ENCODE results near the gene TMEM132D. TPM values are rescaled to one million over a fixed set of nuclear protein-coding genes. Genes with fewer than 3 reads are reported as not detected.

TMEM132D gene
- total and polyA plus RNA-seq, 2 of the 4 experiments (the other 2 are of a cell fraction), result not detected

GRCh38 chr12:129811963-129812362 is 91.9 kb downstream of the TMEM132D start:
- Histone ChIP-seq H3K14ac (replicated peaks; ENCODE audit: low read depth, low read length) (no peak overlapping the region), H3K9me1 (ENCODE audit: insufficient read depth, low read length) (no peaks in the 10 kb centered on the region), H4K8ac (ENCODE audit: low read depth in 2 of 2, low read length in 2 of 2) (no peak overlapping the region), H4K5ac (ENCODE audit: low read depth, low read length) (no peak overlapping the region), H3K4me3 (ENCODE audit: insufficient read depth, low read depth, low read length) (no peak overlapping the region), H2BK20ac (ENCODE audit: low read depth, low read length) (no peak overlapping the region), H3K4me2 (ENCODE audit: low read depth, low read length) (no peak overlapping the region), H3K4me1 (ENCODE audit: control insufficient read depth, insufficient read depth, low read length) (no peaks in the 10 kb centered on the region), H4K20me1 (ENCODE audit: insufficient read depth, low read length) (no peaks in the 10 kb centered on the region), H4K91ac (ENCODE audit: insufficient read depth, low read depth, low read length) (no peak overlapping the region), H3K9ac (ENCODE audit: low read depth, low read length) (no peak overlapping the region), H3K23ac (ENCODE audit: low read depth, low read length) (no peak overlapping the region), H2BK120ac (ENCODE audit: low read depth, low read length) (no peak overlapping the region), H3K27ac (ENCODE audit: insufficient read depth, low read length) (no peak overlapping the region), H2AK5ac (ENCODE audit: low read depth, low read length) (no peak overlapping the region), H3K36me3 (ENCODE audit: control insufficient read depth, insufficient read depth, low read length) (no peaks in the 10 kb centered on the region), H2AFZ (replicated peaks; ENCODE audit: low read length, poor library complexity) (no peak overlapping the region), H2AK9ac (replicated peaks; ENCODE audit: low read depth, low read length, poor library complexity) (no peak overlapping the region), H3K27me3 (ENCODE audit: control insufficient read depth, insufficient read depth, low read length) (no peaks in the 10 kb centered on the region), H2BK5ac (ENCODE audit: low read depth, low read length, poor library complexity, severe bottlenecking) (no peak overlapping the region), H3K4ac (ENCODE audit: low read depth, low read length) (no peak overlapping the region), H2BK15ac (ENCODE audit: low read depth, low read length) (no peak overlapping the region), H3K56ac (ENCODE audit: extremely low read depth, insufficient read depth, low read length) (no peak overlapping the region), H3K9me3 (ENCODE audit: control insufficient read depth, insufficient read depth, low read length) (peaks cover 23% of the 10 kb centered on the region), H3K18ac (ENCODE audit: low read depth, low read length) (no peak overlapping the region), H3K79me1 (ENCODE audit: low read depth in 1 of 2, low read length in 2 of 2) (no peaks in the 10 kb centered on the region)
- in situ Hi-C loops (cut with MboI; ENCODE audit: low sequenced_read_pairs) (no loop called here), intact Hi-C loops (cut with micrococcal nuclease) (no loop called here), dilution Hi-C loops (cut with HindIII; ENCODE audit: low sequenced_read_pairs, unreplicated experiment) (no loop called here)
- no peak for ATAC-seq (ENCODE audit: low read depth)
- POLR2A ChIA-PET (ENCODE audit: unreplicated experiment), result no interaction called here
- 55 to 80% methylated on average over 1 to 2 of the region's 7 CpGs for WGBS, 2 experiments (ENCODE audit: extremely low coverage in 2 of 2, insufficient read length in 1 of 2)
- CTCF ChIA-PET, result no interaction called here
- no peak for DNase-seq
- no TSS peak for BruUV-seq (replicated peaks)
- TF ChIP-seq SMC3 (IDR thresholded peaks at IDR 0.05; ENCODE audit: low read depth, low read length) (no peak), RCOR1 (IDR thresholded peaks at IDR 0.05; ENCODE audit: insufficient replicate concordance, low read length) (no peak), FOS (IDR thresholded peaks at IDR 0.05; ENCODE audit: low read depth, low read length) (no peak)
